Esophagus squamous epithelium (tissue), 5 donors: ENCODE measurements around the gene SUPT3H. TPM values are rescaled to one million over a fixed set of nuclear protein-coding genes. Genes with fewer than 3 reads are reported as not detected.

Source experiments
- DNase-seq: peaks from one replicate; lab custom pipeline; 2025; lab: John Stamatoyannopoulos, UW
- H3K27ac ChIP-seq, 4 donors: fragments of 200-600 bp; sonication (generic); one replicate each; pipeline ENCODE4 v1.5.1; 2016 to 2019; ENCODE audit warnings: mild to moderate bottlenecking in 1 of 4
- H3K27me3 ChIP-seq, 4 donors: fragments of 200-600 bp; sonication (generic); 1 replicate in 3 of 4; 2 replicates in 1 of 4; pipeline versions ENCODE4 v1.5.1 to v1.6.0; 2017 to 2021; ENCODE audit warnings: antibody characterized with exemption in 1 of 4
- H3K36me3 ChIP-seq, 3 donors: fragments of 200-600 bp; sonication (generic); one replicate each; pipeline ENCODE4 v1.5.1; 2016 to 2019
- H3K4me1 ChIP-seq, 3 donors: fragments of 200-600 bp; sonication (generic); one replicate each; pipeline ENCODE4 v1.5.1; 2017 to 2019
- H3K4me3 ChIP-seq, 4 donors: fragments of 200-600 bp; sonication (generic); 1 replicate in 3 of 4; 2 replicates in 1 of 4; pipeline ENCODE4 v1.5.1; 2016 to 2019; ENCODE audit warnings: mild to moderate bottlenecking in 2 of 4, moderate library complexity in 1 of 4
- H3K9me3 ChIP-seq, 3 donors: fragments of 200-600 bp; sonication (generic); one replicate each; pipeline ENCODE4 v1.5.1; 2016 to 2019
- CTCF ChIP-seq, 6 experiments: fragments of 450-650 bp in 4 of 6; fragments of 200-600 bp in 2 of 6; sonication (generic) in 2 of 6; IDR thresholded peaks; one replicate each; pipeline ENCODE4 v1.5.1; 2016 to 2019; ENCODE audit warnings: antibody characterized with exemption in 6 of 6, mild to moderate bottlenecking in 4 of 6, moderate library complexity in 4 of 6
- POLR2A ChIP-seq, 4 donors: fragments of 450-650 bp; IDR thresholded peaks; one replicate each; pipeline ENCODE4 v1.6.1; 2017; ENCODE audit warnings: antibody characterized with exemption in 4 of 4, mild to moderate bottlenecking in 4 of 4, moderate library complexity in 3 of 4
- WGBS, 2 donors: methylation state at CpG; one replicate each; pipeline ENCODE4 v1.1.5; 2018; 5-methylcytosine and 5-hydroxymethylcytosine counted together
- intact Hi-C: fragments of 100-400 bp; cut with DNase I; formaldehyde crosslinking; loops from one replicate; pipeline ENCODE4 v1.15.0; 2022
- total RNA-seq, 4 donors: library from RNA; depleted of rRNA; stranded (reverse); fragments of >200 nt; gene quantifications; one replicate each; pipeline ENCODE4 v1.1.0, GENCODE V29; 2016
- donor health status: DM: yes; HTN: yes; CAD: no.

The SUPT3H gene
- total RNA-seq, 4 donors from 2014 or later = 3.6 to 10.9 (median 5.3) TPM

GRCh38 chr6:45254253-45254652, 123.5 kb downstream of the SUPT3H start:
- Histone ChIP-seq H3K27me3 (no peaks in the 10 kb centered on the region), H3K4me3 (no peak overlapping the region), H3K36me3 (no peaks in the 10 kb centered on the region), H3K27ac (no peak overlapping the region), H3K9me3 (no peaks in the 10 kb centered on the region), H3K4me1 (no peaks in the 10 kb centered on the region)
- intact Hi-C loops = no loop called here
- 88 to 100% methylated on average over 1 of the region's 1 CpG for whole genome bisulfite sequencing, 2 donors
- TF ChIP-seq CTCF (IDR thresholded peaks at IDR 0.05) = no peak
- no peak for TF ChIP-seq POLR2A (IDR thresholded peaks at IDR 0.05)
- DNase-seq = no peak

- H3K36me3 ChIP-seq = no peaks in the 10 kb centered on the region
- WGBS, 2 donors = 88 to 93% methylated on average over 6 of the region's 6 CpGs
- H3K4me1 ChIP-seq = no peaks in the 10 kb centered on the region
- no peak for DNase-seq
- no peaks in the 10 kb centered on the region for H3K27me3 ChIP-seq
- intact Hi-C loops = no loop called here
- H3K9me3 ChIP-seq = no peaks in the 10 kb centered on the region
- no peak overlapping the region for H3K27ac ChIP-seq
- TF ChIP-seq CTCF (IDR thresholded peaks at IDR 0.05) (no peak), POLR2A (IDR thresholded peaks at IDR 0.05) (no peak)
- no peak overlapping the region for H3K4me3 ChIP-seq
Measured at GRCh38 chr6:45253453-45253852, 124.3 kb downstream of the SUPT3H start.

GRCh38 chr6:45231660-45232059, 146.1 kb downstream of the SUPT3H start:
- intact Hi-C loops = no loop called here
- 90 to 95% methylated on average over 2 of the region's 2 CpGs for WGBS, 2 donors
- TF ChIP-seq POLR2A (IDR thresholded peaks at IDR 0.05) (no peak), CTCF (IDR thresholded peaks at IDR 0.05) (no peak)
- no peak for DNase-seq
- Histone ChIP-seq H3K9me3 (peaks cover 0 to 12% (median 0%) of the 10 kb centered on the region in 3 donors), H3K27me3 (no peaks in the 10 kb centered on the region), H3K4me1 (no peaks in the 10 kb centered on the region), H3K4me3 (no peak overlapping the region), H3K36me3 (no peaks in the 10 kb centered on the region), H3K27ac (no peak overlapping the region)

- 83 to 100% methylated on average over 1 of the region's 1 CpG for WGBS, 2 donors
- no peaks in the 10 kb centered on the region for H3K27me3 ChIP-seq
- H3K9me3 ChIP-seq = peaks cover 0 to 12% (median 0%) of the 10 kb centered on the region in 3 donors
- H3K36me3 ChIP-seq = no peaks in the 10 kb centered on the region
- no peak for DNase-seq
- TF ChIP-seq CTCF (IDR thresholded peaks at IDR 0.05) = no peak
- no peak for TF ChIP-seq POLR2A (IDR thresholded peaks at IDR 0.05)
- intact Hi-C loops = no loop called here
- no peaks in the 10 kb centered on the region for H3K4me1 ChIP-seq
- no peak overlapping the region for H3K4me3 ChIP-seq
- no peak overlapping the region for H3K27ac ChIP-seq
Measured at GRCh38 chr6:45229416-45229815, 148.3 kb downstream of the SUPT3H start.

- TF ChIP-seq POLR2A (IDR thresholded peaks at IDR 0.05) = no peak
- no peak for TF ChIP-seq CTCF (IDR thresholded peaks at IDR 0.05)
- Histone ChIP-seq H3K4me1 (no peaks in the 10 kb centered on the region), H3K27ac (no peak overlapping the region), H3K27me3 (no peaks in the 10 kb centered on the region), H3K36me3 (no peaks in the 10 kb centered on the region), H3K4me3 (no peak overlapping the region), H3K9me3 (peaks cover 0 to under 1% (median 0%) of the 10 kb centered on the region in 3 donors)
- intact Hi-C loops = no loop called here
- no peak for DNase-seq
- 78 to 90% methylated on average over 2 of the region's 2 CpGs for WGBS, 2 donors
Measured at GRCh38 chr6:45226081-45226480, 151.7 kb downstream of the SUPT3H start.
